ENCODE data around the gene KRAS.

- TF ChIP-seq, protein P1, sequence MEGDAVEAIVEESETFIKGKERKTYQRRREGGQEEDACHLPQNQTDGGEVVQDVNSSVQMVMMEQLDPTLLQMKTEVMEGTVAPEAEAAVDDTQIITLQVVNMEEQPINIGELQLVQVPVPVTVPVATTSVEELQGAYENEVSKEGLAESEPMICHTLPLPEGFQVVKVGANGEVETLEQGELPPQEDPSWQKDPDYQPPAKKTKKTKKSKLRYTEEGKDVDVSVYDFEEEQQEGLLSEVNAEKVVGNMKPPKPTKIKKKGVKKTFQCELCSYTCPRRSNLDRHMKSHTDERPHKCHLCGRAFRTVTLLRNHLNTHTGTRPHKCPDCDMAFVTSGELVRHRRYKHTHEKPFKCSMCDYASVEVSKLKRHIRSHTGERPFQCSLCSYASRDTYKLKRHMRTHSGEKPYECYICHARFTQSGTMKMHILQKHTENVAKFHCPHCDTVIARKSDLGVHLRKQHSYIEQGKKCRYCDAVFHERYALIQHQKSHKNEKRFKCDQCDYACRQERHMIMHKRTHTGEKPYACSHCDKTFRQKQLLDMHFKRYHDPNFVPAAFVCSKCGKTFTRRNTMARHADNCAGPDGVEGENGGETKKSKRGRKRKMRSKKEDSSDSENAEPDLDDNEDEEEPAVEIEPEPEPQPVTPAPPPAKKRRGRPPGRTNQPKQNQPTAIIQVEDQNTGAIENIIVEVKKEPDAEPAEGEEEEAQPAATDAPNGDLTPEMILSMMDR (IDR thresholded peaks at IDR 0.05): no peak
- TF ChIP-seq POLR2A (IDR thresholded peaks at IDR 0.05): no peak
Observed at GRCh38 chr12:25256826-25257225, 6.1 kb upstream of the KRAS start.
